Measurements from ENCODE around the gene OSBPL6.
A peak's percentile ranks its signal among the peaks of the same experiment; 100 is the strongest.
"Not testable (repeated sequence)": the region's sequence is repeated elsewhere in the genome, so short reads cannot be mapped to it uniquely, and the experiment has no call there.

OSBPL6 gene

DNA sequence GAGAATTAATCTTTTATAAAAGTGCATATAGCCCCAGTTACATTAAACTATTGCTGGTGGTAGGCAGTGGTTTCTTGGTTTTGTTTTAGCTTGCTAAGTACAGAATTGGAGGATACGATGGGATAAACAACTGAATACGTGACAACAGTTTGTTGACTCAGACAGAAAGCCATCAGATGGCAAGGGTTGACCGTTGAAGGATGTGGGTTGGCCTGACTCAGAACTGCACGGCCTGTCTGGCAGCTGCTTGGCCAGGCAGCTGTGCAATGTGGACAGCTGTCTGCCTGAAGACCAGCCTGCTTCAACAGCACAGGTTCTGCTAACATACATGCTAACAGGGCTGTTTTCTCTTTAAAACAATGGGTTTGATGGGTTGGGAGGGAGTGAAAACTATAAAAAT, 210.1 kb downstream of the OSBPL6 start:
- ATAC-seq, result peak; percentile 41; the same call in 1 of the 3 replicates
- TF ChIP-seq ESRRG (CRISPR knock-in tag; IDR thresholded peaks at IDR 0.05), result no peak
- no peak for TF ChIP-seq TCF4 (CRISPR knock-in tag; IDR thresholded peaks at IDR 0.05; ENCODE audit: borderline replicate concordance)
- no peak for TF ChIP-seq RARB (CRISPR knock-in tag; IDR thresholded peaks at IDR 0.05)
- no peak for TF ChIP-seq PPARA (CRISPR knock-in tag; IDR thresholded peaks at IDR 0.05; ENCODE audit: borderline replicate concordance)
- no peak for TF ChIP-seq BACH2 (CRISPR knock-in tag; IDR thresholded peaks at IDR 0.05; ENCODE audit: borderline replicate concordance)
- TF ChIP-seq CSDC2 (CRISPR knock-in tag; IDR thresholded peaks at IDR 0.05), result no peak
- TF ChIP-seq ZC3H10 (CRISPR knock-in tag; IDR thresholded peaks at IDR 0.05), result no peak
- no peak for TF ChIP-seq OSR1 (CRISPR knock-in tag; IDR thresholded peaks at IDR 0.05)
- TF ChIP-seq SNAI2 (CRISPR knock-in tag; IDR thresholded peaks at IDR 0.05), result no peak
- no peak for TF ChIP-seq GLIS3 (CRISPR knock-in tag; IDR thresholded peaks at IDR 0.05)
- no peak for TF ChIP-seq ISL1 (CRISPR knock-in tag; IDR thresholded peaks at IDR 0.05)
- TF ChIP-seq ZNF70 (CRISPR knock-in tag; IDR thresholded peaks at IDR 0.05), result no peak
- TF ChIP-seq TOX (CRISPR knock-in tag; IDR thresholded peaks at IDR 0.05; ENCODE audit: borderline replicate concordance), result no peak
- no peak for TF ChIP-seq ZNF565 (CRISPR knock-in tag; conservative IDR thresholded peaks at IDR 0.05; ENCODE audit: low read depth)
- no peak for TF ChIP-seq ZFP3 (CRISPR knock-in tag; IDR thresholded peaks at IDR 0.05)
- TF ChIP-seq, protein P1, sequence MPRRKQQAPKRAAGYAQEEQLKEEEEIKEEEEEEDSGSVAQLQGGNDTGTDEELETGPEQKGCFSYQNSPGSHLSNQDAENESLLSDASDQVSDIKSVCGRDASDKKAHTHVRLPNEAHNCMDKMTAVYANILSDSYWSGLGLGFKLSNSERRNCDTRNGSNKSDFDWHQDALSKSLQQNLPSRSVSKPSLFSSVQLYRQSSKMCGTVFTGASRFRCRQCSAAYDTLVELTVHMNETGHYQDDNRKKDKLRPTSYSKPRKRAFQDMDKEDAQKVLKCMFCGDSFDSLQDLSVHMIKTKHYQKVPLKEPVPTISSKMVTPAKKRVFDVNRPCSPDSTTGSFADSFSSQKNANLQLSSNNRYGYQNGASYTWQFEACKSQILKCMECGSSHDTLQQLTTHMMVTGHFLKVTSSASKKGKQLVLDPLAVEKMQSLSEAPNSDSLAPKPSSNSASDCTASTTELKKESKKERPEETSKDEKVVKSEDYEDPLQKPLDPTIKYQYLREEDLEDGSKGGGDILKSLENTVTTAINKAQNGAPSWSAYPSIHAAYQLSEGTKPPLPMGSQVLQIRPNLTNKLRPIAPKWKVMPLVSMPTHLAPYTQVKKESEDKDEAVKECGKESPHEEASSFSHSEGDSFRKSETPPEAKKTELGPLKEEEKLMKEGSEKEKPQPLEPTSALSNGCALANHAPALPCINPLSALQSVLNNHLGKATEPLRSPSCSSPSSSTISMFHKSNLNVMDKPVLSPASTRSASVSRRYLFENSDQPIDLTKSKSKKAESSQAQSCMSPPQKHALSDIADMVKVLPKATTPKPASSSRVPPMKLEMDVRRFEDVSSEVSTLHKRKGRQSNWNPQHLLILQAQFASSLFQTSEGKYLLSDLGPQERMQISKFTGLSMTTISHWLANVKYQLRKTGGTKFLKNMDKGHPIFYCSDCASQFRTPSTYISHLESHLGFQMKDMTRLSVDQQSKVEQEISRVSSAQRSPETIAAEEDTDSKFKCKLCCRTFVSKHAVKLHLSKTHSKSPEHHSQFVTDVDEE (CRISPR knock-in tag; IDR thresholded peaks at IDR 0.05), result no peak
- TF ChIP-seq, protein P2, sequence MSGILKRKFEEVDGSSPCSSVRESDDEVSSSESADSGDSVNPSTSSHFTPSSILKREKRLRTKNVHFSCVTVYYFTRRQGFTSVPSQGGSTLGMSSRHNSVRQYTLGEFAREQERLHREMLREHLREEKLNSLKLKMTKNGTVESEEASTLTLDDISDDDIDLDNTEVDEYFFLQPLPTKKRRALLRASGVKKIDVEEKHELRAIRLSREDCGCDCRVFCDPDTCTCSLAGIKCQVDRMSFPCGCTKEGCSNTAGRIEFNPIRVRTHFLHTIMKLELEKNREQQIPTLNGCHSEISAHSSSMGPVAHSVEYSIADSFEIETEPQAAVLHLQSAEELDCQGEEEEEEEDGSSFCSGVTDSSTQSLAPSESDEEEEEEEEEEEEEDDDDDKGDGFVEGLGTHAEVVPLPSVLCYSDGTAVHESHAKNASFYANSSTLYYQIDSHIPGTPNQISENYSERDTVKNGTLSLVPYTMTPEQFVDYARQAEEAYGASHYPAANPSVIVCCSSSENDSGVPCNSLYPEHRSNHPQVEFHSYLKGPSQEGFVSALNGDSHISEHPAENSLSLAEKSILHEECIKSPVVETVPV (CRISPR knock-in tag; IDR thresholded peaks at IDR 0.05), result no peak
- TF ChIP-seq ARNTL (CRISPR knock-in tag; IDR thresholded peaks at IDR 0.05; ENCODE audit: borderline replicate concordance, low read depth), result no peak
- no peak for TF ChIP-seq ZNF8 (CRISPR knock-in tag; IDR thresholded peaks at IDR 0.05)

DNA sequence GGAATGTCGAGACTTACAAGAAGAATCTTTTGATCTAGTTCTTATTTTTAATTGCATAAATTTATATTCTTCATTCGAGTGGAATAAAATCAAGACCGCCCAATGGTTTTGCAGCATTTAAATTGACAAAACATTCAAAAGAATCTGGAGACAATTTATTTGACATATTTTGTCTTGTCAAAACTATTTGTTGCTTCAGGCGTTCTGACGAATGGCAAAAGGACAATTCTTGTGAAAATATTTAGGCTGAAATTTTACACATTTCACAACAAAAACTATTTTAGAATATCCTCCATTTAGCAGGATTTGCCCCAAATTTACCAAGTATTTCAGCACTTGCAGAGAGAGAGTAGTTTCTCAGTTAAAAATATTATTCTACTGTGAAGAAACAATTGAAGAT, 214.9 kb downstream of the OSBPL6 start:
- TF ChIP-seq, protein P1 (CRISPR knock-in tag; IDR thresholded peaks at IDR 0.05), result no peak
- TF ChIP-seq GLIS3 (CRISPR knock-in tag; IDR thresholded peaks at IDR 0.05), result no peak
- no peak for TF ChIP-seq ZNF70 (CRISPR knock-in tag; IDR thresholded peaks at IDR 0.05)
- TF ChIP-seq, protein P3, sequence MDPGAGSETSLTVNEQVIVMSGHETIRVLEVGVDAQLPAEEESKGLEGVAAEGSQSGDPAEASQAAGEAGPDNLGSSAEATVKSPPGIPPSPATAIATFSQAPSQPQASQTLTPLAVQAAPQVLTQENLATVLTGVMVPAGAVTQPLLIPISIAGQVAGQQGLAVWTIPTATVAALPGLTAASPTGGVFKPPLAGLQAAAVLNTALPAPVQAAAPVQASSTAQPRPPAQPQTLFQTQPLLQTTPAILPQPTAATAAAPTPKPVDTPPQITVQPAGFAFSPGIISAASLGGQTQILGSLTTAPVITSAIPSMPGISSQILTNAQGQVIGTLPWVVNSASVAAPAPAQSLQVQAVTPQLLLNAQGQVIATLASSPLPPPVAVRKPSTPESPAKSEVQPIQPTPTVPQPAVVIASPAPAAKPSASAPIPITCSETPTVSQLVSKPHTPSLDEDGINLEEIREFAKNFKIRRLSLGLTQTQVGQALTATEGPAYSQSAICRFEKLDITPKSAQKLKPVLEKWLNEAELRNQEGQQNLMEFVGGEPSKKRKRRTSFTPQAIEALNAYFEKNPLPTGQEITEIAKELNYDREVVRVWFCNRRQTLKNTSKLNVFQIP (CRISPR knock-in tag; IDR thresholded peaks at IDR 0.05; ENCODE audit: borderline replicate concordance, low read depth), result no peak
- TF ChIP-seq ZNF565 (CRISPR knock-in tag; conservative IDR thresholded peaks at IDR 0.05; ENCODE audit: low read depth), result no peak
- no peak for TF ChIP-seq ZNF8 (CRISPR knock-in tag; IDR thresholded peaks at IDR 0.05)
- no peak for TF ChIP-seq SNAI2 (CRISPR knock-in tag; IDR thresholded peaks at IDR 0.05)
- TF ChIP-seq PPARA (CRISPR knock-in tag; IDR thresholded peaks at IDR 0.05; ENCODE audit: borderline replicate concordance), result no peak
- TF ChIP-seq CSDC2 (CRISPR knock-in tag; IDR thresholded peaks at IDR 0.05), result no peak
- TF ChIP-seq RARB (CRISPR knock-in tag; IDR thresholded peaks at IDR 0.05), result no peak
- TF ChIP-seq ARNTL (CRISPR knock-in tag; IDR thresholded peaks at IDR 0.05; ENCODE audit: borderline replicate concordance, low read depth), result no peak
- TF ChIP-seq ISL1 (CRISPR knock-in tag; IDR thresholded peaks at IDR 0.05), result no peak
- TF ChIP-seq ZFP30 (CRISPR knock-in tag; IDR thresholded peaks at IDR 0.05), result no peak
- no peak for ATAC-seq

DNA sequence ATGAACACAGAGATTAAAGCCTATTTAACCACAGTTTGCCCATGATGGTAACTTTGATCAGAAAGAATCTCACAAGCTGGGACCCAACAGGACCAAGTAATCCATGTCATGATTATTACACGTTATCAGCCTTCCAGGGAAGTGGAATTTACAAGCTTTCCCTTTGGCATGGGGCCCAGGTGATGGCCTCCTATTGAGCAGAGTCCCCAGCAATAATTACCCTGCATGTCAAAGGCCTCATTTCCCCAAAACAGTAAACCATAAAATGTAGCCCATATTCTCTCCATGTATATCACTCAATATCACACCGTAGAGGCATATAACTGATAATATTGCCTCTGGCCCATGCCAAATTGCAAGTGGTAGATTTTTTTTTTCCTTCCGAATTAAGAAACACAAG, 217.7 kb downstream of the OSBPL6 start:
- no peak for TF ChIP-seq ZFP30 (CRISPR knock-in tag; IDR thresholded peaks at IDR 0.05)
- TF ChIP-seq ZNF8 (CRISPR knock-in tag; IDR thresholded peaks at IDR 0.05), result no peak
- no peak for TF ChIP-seq ZFP3 (CRISPR knock-in tag; IDR thresholded peaks at IDR 0.05)
- TF ChIP-seq ISL1 (CRISPR knock-in tag; IDR thresholded peaks at IDR 0.05), result no peak
- TF ChIP-seq RARB (CRISPR knock-in tag; IDR thresholded peaks at IDR 0.05), result no peak
- no peak for TF ChIP-seq ESRRG (CRISPR knock-in tag; IDR thresholded peaks at IDR 0.05)
- TF ChIP-seq, protein P1 (CRISPR knock-in tag; IDR thresholded peaks at IDR 0.05), result no peak
- TF ChIP-seq ZNF70 (CRISPR knock-in tag; IDR thresholded peaks at IDR 0.05), result no peak
- TF ChIP-seq PPARA (CRISPR knock-in tag; IDR thresholded peaks at IDR 0.05; ENCODE audit: borderline replicate concordance), result no peak
- TF ChIP-seq ZC3H10 (CRISPR knock-in tag; IDR thresholded peaks at IDR 0.05), result no peak
- TF ChIP-seq ZNF565 (CRISPR knock-in tag; conservative IDR thresholded peaks at IDR 0.05; ENCODE audit: low read depth), result no peak
- TF ChIP-seq SNAI2 (CRISPR knock-in tag; IDR thresholded peaks at IDR 0.05), result no peak
- TF ChIP-seq ARNTL (CRISPR knock-in tag; IDR thresholded peaks at IDR 0.05; ENCODE audit: borderline replicate concordance, low read depth), result no peak
- TF ChIP-seq, protein P4, sequence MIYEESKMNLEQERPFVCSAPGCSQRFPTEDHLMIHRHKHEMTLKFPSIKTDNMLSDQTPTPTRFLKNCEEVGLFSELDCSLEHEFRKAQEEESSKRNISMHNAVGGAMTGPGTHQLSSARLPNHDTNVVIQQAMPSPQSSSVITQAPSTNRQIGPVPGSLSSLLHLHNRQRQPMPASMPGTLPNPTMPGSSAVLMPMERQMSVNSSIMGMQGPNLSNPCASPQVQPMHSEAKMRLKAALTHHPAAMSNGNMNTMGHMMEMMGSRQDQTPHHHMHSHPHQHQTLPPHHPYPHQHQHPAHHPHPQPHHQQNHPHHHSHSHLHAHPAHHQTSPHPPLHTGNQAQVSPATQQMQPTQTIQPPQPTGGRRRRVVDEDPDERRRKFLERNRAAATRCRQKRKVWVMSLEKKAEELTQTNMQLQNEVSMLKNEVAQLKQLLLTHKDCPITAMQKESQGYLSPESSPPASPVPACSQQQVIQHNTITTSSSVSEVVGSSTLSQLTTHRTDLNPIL (CRISPR knock-in tag; IDR thresholded peaks at IDR 0.05; ENCODE audit: low read depth), result no peak
- ATAC-seq, result no peak

DNA sequence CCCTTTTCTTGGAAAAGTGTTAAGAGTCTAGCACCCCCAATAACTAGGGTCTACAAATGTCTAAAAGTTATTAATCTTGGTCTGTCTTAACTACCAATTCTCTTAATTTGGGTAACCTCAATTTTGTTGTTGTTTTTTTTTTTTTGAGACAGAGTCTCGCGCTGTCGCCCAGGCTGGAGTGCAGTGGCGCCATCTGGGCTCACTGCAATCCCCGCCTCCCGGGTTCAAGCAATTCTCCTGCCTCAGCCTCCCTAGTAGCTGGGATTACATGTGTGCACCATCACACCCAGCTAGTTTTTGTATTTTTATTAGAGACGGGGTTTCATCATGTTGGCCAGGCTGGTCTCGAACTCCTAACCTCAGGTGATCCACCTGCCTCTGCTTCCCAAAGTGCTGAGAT, 218.1 kb downstream of the OSBPL6 start:
- ATAC-seq, result not testable (repeated sequence)
